OCI-LY1 (cell line): ENCODE data around the gene BTRC.
A peak's percentile ranks its signal among the peaks of the same experiment; 100 is the strongest.

Source experiments
- H2AFZ ChIP-seq: fragments of 200-600 bp; sonication (generic), shearing (Covaris generic); 2 replicates; pipeline ENCODE4 v1.6.0; 2014; ENCODE audit warnings: antibody characterized with exemption, mild to moderate bottlenecking, low read length
- H3F3A ChIP-seq: fragments of 200-600 bp; sonication (generic), shearing (Covaris generic); 2 replicates; pipeline ENCODE4 v1.6.0; 2014; ENCODE audit warnings: mild to moderate bottlenecking, antibody characterized with exemption, low read length, moderate library complexity; ENCODE audit not compliant: insufficient read depth
- H3K27ac ChIP-seq: fragments of 200-600 bp; sonication (generic); 2 replicates; pipeline ENCODE4 v1.5.1; 2014; ENCODE audit warnings: low read length, mixed run types, mild to moderate bottlenecking, low read depth; ENCODE audit not compliant: poor library complexity, severe bottlenecking
- H3K27me3 ChIP-seq: fragments of 200-600 bp; sonication (generic); 2 replicates; pipeline ENCODE4 v1.6.0; 2014; ENCODE audit warnings: antibody characterized with exemption, mild to moderate bottlenecking, low read length, moderate library complexity; ENCODE audit not compliant: insufficient read depth
- H3K36me3 ChIP-seq: fragments of 200-600 bp; sonication (generic); 2 replicates; pipeline ENCODE4 v1.6.1; 2014; ENCODE audit warnings: mild to moderate bottlenecking, antibody characterized with exemption, low read length, moderate library complexity, mixed read lengths; ENCODE audit not compliant: insufficient read depth
- H3K4me1 ChIP-seq: fragments of 200-600 bp; sonication (generic); 2 replicates; pipeline ENCODE4 v1.5.1; 2014; ENCODE audit warnings: mild to moderate bottlenecking, low read length, moderate library complexity; ENCODE audit not compliant: insufficient read depth, severe bottlenecking
- H3K4me2 ChIP-seq: fragments of 200-600 bp; sonication (generic), shearing (Covaris generic); 2 replicates; pipeline ENCODE4 v1.6.1; 2014; ENCODE audit warnings: low read length
- H3K4me3 ChIP-seq: fragments of 200-600 bp; sonication (generic); 2 replicates; pipeline ENCODE4 v1.5.1; 2014; ENCODE audit warnings: low read length, low read depth, mild to moderate bottlenecking, mixed read lengths; ENCODE audit not compliant: poor library complexity, severe bottlenecking
- H3K79me2 ChIP-seq: fragments of 200-600 bp; shearing (Covaris generic); 2 replicates; pipeline ENCODE4 v1.6.1; 2016; ENCODE audit warnings: mixed run types, low read length, mixed read lengths; ENCODE audit not compliant: insufficient read depth
- H3K9ac ChIP-seq: fragments of 200-600 bp; sonication (generic), shearing (Covaris generic); 2 replicates; pipeline ENCODE4 v1.6.1; 2014; ENCODE audit warnings: mild to moderate bottlenecking, low read length, mixed read lengths
- H3K9me2 ChIP-seq: fragments of 200-600 bp; sonication (generic), shearing (Covaris generic); 2 replicates; pipeline ENCODE4 v1.6.1; 2014; ENCODE audit warnings: low read depth, mild to moderate bottlenecking, low read length, mixed read lengths
- H3K9me3 ChIP-seq: fragments of 200-600 bp; shearing (Covaris generic); 2 replicates; pipeline ENCODE4 v1.6.1; 2014; ENCODE audit warnings: low read length, mixed read lengths
- H4K20me1 ChIP-seq: fragments of 200-600 bp; sonication (generic), shearing (Covaris generic); 2 replicates; pipeline ENCODE4 v1.6.0; 2016; ENCODE audit warnings: mild to moderate bottlenecking, low read length; ENCODE audit not compliant: insufficient read depth
- EZH2 ChIP-seq: fragments of 200-600 bp; sonication (generic), shearing (Covaris generic); IDR thresholded peaks from 2 replicates; pipeline ENCODE4 v1.8.0; 2017; ENCODE audit warnings: borderline replicate concordance, mixed run types, mild to moderate bottlenecking, antibody characterized with exemption, low read length, moderate library complexity, mixed read lengths
- TF ChIP-seq, protein P1 (sequence below): fragments of 200-600 bp; sonication (generic), shearing (Covaris generic); IDR thresholded peaks from 2 replicates; pipeline ENCODE4 v1.5.1; 2017; ENCODE audit warnings: mild to moderate bottlenecking, antibody characterized with exemption, low read length, moderate library complexity, mixed read lengths

BTRC gene

GRCh38 chr10:101565936-101566332, 212.0 kb downstream of the BTRC start:
- Histone ChIP-seq H4K20me1 (no peaks in the 10 kb centered on the region), H3K4me2 (peak overlapping the region; percentile 47), H3K27ac (no peak overlapping the region), H3K36me3 (no peaks in the 10 kb centered on the region), H3K9me3 (no peaks in the 10 kb centered on the region), H3K27me3 (no peaks in the 10 kb centered on the region), H2AFZ (no peak overlapping the region), H3K4me1 (peaks cover 10% of the 10 kb centered on the region), H3K9me2 (no peaks in the 10 kb centered on the region), H3K4me3 (peak overlapping the region; percentile 30), H3K9ac (no peak overlapping the region), H3F3A (no peaks in the 10 kb centered on the region), H3K79me2 (no peaks in the 10 kb centered on the region)
- TF ChIP-seq, protein P1, sequence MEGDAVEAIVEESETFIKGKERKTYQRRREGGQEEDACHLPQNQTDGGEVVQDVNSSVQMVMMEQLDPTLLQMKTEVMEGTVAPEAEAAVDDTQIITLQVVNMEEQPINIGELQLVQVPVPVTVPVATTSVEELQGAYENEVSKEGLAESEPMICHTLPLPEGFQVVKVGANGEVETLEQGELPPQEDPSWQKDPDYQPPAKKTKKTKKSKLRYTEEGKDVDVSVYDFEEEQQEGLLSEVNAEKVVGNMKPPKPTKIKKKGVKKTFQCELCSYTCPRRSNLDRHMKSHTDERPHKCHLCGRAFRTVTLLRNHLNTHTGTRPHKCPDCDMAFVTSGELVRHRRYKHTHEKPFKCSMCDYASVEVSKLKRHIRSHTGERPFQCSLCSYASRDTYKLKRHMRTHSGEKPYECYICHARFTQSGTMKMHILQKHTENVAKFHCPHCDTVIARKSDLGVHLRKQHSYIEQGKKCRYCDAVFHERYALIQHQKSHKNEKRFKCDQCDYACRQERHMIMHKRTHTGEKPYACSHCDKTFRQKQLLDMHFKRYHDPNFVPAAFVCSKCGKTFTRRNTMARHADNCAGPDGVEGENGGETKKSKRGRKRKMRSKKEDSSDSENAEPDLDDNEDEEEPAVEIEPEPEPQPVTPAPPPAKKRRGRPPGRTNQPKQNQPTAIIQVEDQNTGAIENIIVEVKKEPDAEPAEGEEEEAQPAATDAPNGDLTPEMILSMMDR: no peak
- no peak for TF ChIP-seq EZH2

DNA sequence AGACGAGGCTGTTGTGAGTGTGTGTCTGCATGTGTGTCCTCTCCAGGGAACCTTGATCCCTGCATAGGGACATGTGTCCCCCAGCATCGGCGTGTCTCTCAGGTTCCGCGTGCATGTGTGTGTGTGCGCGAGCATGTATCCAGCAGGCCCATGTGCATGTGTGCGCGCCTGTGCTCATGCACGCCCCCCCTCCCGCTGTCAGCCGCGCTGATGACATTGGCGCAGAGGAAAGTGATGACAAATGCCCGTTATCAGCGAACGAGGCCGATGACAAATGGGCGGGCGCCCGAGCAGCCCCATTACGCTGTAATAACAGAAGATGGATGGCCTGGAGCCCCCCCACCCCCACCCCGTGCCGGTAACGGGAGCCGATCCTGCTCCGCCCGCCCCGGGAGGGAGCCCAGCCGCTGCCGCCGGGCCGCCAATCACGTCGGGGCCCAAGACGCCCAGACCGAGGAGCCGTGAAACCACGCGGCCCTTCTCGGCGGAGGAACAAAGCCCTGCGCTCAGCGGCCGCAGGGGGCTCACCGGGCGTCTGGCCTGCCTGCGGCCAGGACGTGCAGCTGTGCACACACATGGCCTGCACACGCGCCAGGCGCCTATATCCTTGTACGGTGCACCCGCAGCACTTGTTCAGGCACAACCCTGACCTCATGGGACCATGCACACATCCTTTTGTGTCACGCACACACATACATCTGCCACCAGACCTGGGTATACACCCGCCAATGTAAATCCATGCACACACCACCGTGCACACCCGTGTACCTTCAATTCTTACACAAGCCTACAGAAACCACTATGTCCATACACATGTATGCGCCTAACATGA, 212.6 kb downstream of the BTRC start:
- Histone ChIP-seq H4K20me1 (no peaks in the 10 kb centered on the region), H3F3A (no peaks in the 10 kb centered on the region), H3K79me2 (no peaks in the 10 kb centered on the region), H3K4me1 (peaks cover 10% of the 10 kb centered on the region), H3K9me2 (no peaks in the 10 kb centered on the region), H3K27me3 (no peaks in the 10 kb centered on the region), H3K36me3 (no peaks in the 10 kb centered on the region), H2AFZ (no peak overlapping the region), H3K9me3 (no peaks in the 10 kb centered on the region), H3K27ac (no peak overlapping the region), H3K4me3 (peak overlapping the region; percentile 30), H3K4me2 (peak overlapping the region; percentile 47), H3K9ac (no peak overlapping the region)
- no peak for TF ChIP-seq EZH2
- TF ChIP-seq, protein P1: no peak

DNA sequence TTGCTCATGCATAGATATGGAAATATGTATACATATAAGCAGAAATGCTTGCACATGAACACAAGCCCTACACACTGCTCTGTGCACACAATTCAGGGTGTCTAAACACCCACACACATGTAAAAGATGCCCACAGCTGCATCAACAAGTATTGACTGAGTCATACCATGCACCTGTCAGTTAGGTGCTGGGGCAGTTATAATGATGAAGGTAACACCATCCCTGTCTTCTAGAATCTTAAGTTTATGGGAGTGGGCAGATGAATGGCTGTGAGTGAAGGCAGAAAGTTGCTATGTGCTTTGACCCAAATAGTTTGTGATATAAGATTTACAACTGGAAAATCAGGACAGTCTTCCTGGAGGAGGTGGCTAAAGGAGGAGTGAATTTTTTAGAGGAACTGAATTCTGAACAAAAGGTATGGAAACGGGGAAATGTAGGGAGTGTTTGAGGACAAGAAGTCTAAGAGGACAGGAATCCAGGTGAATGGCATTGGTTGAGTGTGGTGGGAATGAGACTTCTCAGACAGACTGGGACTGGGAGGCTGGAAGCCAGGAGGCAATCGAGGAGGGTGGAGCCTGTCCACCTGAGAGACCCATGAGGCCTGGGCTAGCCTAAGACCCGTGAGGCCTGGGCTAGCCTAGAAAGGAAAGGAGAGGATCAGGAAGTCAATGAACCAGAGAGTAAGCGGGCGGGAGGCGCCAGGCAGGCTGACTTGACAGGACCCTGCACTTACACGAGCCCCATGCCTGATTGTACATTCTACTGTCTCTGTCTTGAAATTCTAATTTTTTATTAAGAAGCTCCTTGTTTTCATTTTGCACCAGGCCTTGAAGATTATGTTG, 213.4 kb downstream of the BTRC start:
- H3K4me3 ChIP-seq: no peak overlapping the region
- no peaks in the 10 kb centered on the region for H3K79me2 ChIP-seq
- no peak overlapping the region for H2AFZ ChIP-seq
- H3K4me1 ChIP-seq: peaks cover 10% of the 10 kb centered on the region
- no peaks in the 10 kb centered on the region for H3K9me3 ChIP-seq
- H4K20me1 ChIP-seq: no peaks in the 10 kb centered on the region
- peak overlapping the region; percentile 47; the same call in 1 of the 2 replicates for H3K4me2 ChIP-seq
- no peaks in the 10 kb centered on the region for H3F3A ChIP-seq
- H3K9ac ChIP-seq: no peak overlapping the region
- no peaks in the 10 kb centered on the region for H3K27me3 ChIP-seq
- H3K9me2 ChIP-seq: no peaks in the 10 kb centered on the region
- H3K36me3 ChIP-seq: no peaks in the 10 kb centered on the region
- no peak overlapping the region for H3K27ac ChIP-seq
- TF ChIP-seq EZH2: no peak
- TF ChIP-seq, protein P1: no peak
